H1 (cell line): ENCODE data around the gene DHRS3.

Experiments used
- EZH2 ChIP-seq: fragments of 200-600 bp; sonication (generic); IDR thresholded peaks from 2 replicates; pipeline ENCODE4 v1.7.1; 2012; ENCODE audit warnings: low read depth, mild to moderate bottlenecking, moderate library complexity, low read length, inconsistent platforms; ENCODE audit not compliant: severe bottlenecking
- POLR2AphosphoS5 ChIP-seq: IDR thresholded peaks from 2 replicates; pipeline ENCODE4 v1.6.1; 2011; ENCODE audit warnings: low read depth, low read length
- RNF2 ChIP-seq: fragments of 200-900, 300-1000 bp; sonication (generic); IDR thresholded peaks from 2 replicates; pipeline ENCODE4 v1.7.1; 2016; ENCODE audit warnings: borderline replicate concordance, low read depth, mild to moderate bottlenecking, antibody characterized with exemption, low read length; ENCODE audit not compliant: poor library complexity, severe bottlenecking; ENCODE audit errors: missing control alignments
- SP1 ChIP-seq: IDR thresholded peaks from 2 replicates; pipeline ENCODE4 v1.6.1; 2011; ENCODE audit warnings: low read depth, low read length
- YY1 ChIP-seq: IDR thresholded peaks from 2 replicates; pipeline ENCODE4 v1.6.1; 2011; ENCODE audit warnings: low read depth, mild to moderate bottlenecking, low read length

DNA sequence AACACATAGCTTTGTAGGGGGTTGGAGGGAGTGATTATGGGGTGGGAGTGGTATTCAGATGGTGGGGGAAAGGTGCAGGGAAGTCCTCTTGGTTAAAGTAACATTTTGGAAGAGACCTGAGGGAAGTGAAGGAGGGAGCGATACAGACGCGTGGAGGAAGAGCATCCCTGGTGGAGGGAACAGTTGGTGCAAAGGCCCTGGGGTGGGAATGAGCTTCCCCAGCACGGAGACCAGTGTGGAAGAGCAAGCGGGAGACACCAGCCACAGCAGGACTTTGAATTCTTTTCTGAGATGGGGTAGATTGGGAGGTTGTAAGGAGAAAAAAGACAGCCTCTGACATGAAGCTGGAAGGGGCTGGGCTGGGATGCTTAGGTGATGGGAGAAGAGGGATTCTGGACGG lies 23.5 kb downstream of the DHRS3 start:
- TF ChIP-seq YY1, result no peak
- TF ChIP-seq RNF2, result no peak
- TF ChIP-seq SP1, result no peak
- TF ChIP-seq POLR2AphosphoS5, result no peak
- TF ChIP-seq EZH2, result no peak
